ENCODE results near the gene CEBPB.

CEBPB gene

DNA sequence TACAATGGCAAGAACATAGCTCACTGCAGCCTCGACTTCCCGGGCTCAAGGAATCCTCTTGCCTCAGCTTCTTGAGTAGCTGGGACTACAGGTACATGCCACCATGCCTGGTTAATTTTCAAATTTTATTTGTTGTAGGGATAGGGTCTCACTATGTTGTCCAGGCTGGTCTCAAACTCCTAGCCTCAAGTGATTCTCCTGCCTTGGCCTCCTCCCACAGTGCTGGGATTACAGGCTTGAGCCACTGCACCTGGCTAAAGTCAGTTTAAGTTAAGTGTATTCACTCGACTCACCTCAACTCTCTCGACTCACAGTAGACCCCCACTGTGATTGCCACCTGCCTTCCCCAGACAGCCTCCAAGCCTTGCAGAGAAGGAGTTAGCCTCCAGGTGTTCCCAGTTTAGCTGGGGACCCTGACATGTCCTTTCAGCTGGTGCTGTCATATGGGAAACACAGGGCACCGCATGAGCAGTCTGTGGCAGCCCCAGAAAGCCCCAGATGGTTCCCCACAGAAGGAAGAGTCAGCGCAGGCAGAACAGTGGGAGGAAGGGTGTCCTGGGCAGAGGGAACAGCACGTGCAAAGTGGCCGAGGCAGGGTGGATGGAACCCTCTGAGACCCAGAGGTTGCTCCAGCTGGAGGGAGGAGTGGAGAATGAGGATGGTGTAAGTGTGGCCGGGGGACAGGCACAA is 40.4 kb downstream of the CEBPB start:
- no peak for DNase-seq

DNA sequence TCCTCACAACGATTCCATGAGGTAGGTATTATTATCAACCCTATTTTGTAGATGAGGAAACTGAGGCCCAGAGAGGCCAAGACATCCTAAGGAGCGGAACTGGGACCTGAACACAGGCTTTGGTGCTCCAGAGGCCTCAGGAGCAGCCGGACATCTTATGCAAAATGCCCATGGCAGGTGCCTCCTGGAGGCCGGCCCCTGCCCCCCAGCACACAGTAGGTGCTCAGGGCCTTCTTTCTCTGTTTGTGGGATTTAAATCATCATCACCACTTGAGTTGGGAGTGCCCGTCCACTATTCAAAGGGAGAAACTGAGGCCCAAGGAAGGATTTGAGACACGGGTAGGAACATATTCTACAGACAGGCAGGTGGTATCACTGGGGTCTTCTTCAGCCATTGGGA is 41.2 kb downstream of the CEBPB start:
- DNase-seq, result no peak

DNA sequence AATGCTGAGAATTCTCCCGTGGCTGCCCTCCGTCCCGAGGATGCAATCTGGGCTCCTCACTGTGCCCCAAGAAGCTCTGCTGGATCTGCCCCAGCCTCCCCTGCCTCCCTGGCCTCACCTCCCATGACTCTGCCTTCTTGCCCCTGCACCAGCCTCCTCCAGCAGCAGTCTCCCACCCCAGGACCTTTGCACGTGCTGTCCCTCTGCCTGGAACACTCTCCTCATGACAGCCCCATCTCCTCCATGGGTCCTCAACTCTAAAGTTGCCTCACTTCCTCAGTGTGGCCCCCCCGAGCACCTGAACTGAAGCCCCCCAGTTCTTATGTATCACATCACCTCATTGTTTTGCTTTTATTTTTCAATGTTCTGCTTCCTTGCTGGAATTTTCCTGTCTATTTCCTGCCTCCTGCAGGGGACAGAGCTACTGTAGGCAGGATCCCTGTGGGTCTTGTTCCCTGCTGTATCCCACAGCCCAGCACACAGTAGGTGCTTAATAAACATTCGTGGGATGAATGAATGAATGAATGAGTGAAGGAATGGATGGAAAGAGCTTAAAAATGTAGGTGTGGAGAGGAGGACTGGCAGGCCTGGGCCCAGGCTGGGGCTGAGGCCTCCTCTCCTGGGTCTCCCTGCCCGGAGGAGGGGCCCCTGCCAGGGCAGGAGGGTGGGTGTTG is 42.2 kb downstream of the CEBPB start:
- DNase-seq, result no peak

DNA sequence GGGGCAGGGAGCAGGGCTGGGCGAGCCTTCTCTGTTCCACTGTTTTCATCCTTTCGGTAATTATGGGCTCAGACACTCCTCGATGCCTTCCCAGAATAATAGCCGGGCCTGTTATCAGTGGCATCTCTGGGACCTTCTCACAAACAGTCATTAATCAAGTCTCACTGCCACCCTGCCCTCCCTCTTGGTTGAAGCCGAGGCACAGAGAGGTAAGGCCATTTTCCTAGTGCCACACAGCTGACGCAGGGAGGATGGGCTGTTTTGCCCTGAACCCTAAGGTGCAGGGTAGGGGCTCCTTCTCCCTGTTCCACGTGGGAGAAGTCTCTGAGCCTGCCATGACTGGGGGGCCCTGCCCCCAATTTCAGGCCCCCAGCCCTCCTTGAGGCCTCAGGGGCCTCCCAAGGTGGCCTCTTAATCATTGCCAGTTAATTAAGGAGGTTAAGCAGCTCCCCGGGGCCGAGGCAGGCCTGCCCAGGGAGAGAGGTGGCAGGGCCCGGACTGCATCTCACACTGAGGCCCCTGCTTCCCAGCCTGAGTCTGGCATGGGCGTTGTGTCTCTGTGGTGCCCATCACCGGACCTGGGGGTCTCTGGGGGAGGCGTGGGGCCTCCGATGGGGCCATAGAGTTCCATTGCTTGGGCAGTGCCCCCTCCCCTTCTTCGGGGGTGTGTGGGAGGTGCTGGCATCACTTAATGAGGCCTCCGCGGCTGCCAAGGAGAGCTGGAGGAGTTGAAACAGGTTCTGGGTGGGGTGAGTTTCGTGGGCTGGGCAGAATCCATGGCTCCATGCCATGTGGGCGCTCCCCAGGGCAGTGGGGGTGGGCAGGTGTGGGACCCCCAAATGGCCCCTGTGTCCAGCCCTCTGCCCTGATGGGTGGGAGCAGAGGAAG is 42.9 kb downstream of the CEBPB start:
- DNase-seq, result no peak

DNA sequence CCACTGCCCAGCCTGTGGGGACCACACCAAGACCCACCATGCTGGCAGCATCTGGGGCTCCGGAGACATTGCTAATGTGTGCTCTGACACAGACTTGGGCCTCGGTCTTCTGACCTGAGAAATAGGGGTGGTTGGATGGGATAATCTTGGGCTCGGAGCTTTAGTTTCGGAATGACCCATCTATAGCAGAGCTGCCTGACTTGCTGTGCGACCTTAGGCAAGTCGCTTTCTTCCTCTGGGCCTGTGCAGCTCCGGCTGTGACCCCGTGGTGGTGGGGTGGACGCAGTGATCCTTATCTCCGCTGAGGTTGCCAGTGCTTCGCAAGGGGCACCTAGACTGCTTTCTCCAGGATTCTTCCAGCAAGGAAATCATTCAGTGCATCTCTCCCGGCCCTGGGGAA is 43.7 kb downstream of the CEBPB start:
- no peak for DNase-seq

DNA sequence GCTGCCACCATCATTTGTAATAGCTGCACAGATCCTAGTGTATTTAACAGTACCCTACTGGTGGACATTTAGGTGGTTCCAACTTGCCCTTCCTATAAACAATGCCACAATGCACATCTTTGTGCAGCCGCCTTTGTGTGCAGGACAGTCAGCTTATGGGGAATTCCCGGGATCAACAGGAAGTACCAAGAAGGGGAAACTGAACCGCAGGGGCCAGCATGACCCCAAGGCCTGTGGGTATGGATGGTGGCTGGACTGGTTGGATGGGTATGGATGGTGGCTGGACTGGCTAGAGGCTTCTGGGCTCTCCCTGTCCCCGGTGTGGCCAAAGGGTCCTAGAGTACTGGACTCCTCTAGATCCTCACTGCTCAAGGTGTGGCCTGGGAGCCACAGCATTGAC is 46.7 kb downstream of the CEBPB start:
- DNase-seq, result no peak

DNA sequence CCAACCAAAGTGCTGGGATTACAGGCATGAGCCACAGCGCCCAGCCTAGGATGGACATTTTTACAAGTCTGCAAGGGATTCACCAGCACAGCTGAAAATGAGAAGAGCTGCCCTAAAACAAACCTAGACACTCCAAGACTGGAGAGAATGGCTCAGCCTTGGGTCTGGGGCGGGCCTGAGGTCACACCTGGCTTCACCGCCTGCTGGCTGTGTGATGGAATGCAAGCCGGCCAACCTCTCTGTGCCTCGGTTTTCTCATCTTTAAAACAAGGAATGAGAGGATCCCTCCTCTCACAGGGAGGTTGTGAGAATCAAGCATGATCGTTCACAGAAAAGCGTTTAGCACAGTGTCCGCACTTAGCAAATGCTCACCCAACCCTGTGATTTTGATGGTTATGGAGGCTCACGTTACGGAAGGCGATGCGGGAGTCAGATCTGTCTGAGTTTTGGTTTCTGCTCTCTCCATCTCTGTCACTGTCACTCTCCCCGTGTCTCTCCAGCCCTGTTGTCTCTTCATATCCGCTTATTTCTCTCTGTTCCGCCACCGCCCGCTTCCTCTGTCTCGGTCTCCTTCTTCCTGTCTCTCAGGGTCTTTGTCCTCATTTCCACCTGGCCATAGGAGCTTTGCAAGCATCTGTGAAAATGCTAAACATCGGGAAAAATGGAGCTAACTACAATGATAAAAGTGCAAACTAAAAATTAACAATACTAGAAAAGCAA is 47.6 kb downstream of the CEBPB start:
- DNase-seq, result no peak

DNA sequence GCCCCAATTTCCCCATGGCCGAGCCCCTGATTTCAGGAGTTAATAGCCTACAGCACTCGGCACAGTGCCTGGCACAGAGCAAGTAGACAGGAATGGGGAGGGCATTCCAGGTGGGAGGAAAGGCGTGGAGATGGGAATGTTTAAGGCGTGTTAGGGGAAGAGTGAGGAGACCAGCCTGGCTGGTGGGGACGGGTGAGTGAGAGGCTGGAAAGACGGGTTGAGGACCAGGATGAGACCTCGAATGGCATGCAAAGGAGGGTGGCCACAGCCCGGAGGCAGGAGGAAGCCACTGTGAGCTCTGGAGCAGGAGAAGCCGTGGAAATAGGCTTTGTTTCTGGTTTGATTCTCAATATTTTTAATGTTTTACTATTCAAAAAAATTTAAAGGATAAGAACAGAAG is 49.5 kb downstream of the CEBPB start:
- no peak for DNase-seq

DNA sequence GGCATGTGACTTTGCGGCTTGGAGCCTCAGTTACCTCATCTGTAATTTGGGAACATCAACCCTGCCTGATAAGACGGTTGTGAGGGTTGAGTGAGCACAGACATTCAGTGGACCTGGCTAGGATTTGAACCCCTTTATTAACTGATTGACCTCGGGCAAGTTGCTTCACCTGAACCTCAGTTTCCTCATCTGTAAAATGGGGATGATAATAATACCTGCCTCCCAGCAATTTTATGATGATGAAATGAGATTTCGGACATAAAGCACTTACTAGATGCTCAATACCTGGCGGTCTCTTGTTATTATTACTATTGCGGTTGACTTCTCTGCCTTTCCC is 51.5 kb downstream of the CEBPB start:
- no peak for DNase-seq

All from hematopoietic multipotent progenitor cell treated with erythropoietin and hydrocortisone succinate and interleukin-3 and kit ligand, for 6 days (in vitro differentiated cells).